GM23338 (cell line): ENCODE measurements around the gene ABI3. TPM values are rescaled to one million over a fixed set of nuclear protein-coding genes. Genes with fewer than 3 reads are reported as not detected.

Experiments used
- ATAC-seq: fragments of 200-7000 bp; cut with Tn5 transposase; 3 replicates; pipeline ENCODE4 v1.9.1; 2020
- DNase-seq: peaks from one replicate; pipeline ENCODE4 v3.0.0-alpha.2; 2015; ENCODE audit warnings: low spot score
- H2AFZ ChIP-seq: fragments of 200-600 bp; sonication (generic); 2 replicates; pipeline ENCODE4 v1.8.0; 2016; ENCODE audit warnings: antibody characterized with exemption, mild to moderate bottlenecking, moderate library complexity
- H3F3A ChIP-seq: fragments of 200-600 bp; sonication (generic); replicated peaks from 2 replicates; pipeline ENCODE4 v1.8.0; 2017; ENCODE audit warnings: antibody characterized with exemption, mixed run types, low read depth
- H3K27ac ChIP-seq: fragments of 200-600 bp; sonication (generic); 2 replicates; pipeline ENCODE4 v1.6.1; 2016; ENCODE audit warnings: low read depth
- H3K27me3 ChIP-seq: fragments of 200-600 bp; sonication (generic); 2 replicates; pipeline ENCODE4 v1.8.0; 2016; ENCODE audit warnings: mild to moderate bottlenecking, mixed run types, moderate library complexity; ENCODE audit not compliant: insufficient read depth
- H3K36me3 ChIP-seq: fragments of 200-600 bp; sonication (generic); 2 replicates; pipeline ENCODE4 v1.8.0; 2016; ENCODE audit warnings: mild to moderate bottlenecking; ENCODE audit not compliant: insufficient read depth
- H3K4me1 ChIP-seq: fragments of 200-600 bp; sonication (generic); 2 replicates; pipeline ENCODE4 v1.8.0; 2016; ENCODE audit warnings: mild to moderate bottlenecking, moderate library complexity; ENCODE audit not compliant: insufficient read depth
- H3K4me2 ChIP-seq: fragments of 200-600 bp; sonication (generic); 2 replicates; pipeline ENCODE4 v1.7.1; 2017; ENCODE audit warnings: mixed run types
- H3K4me3 ChIP-seq: fragments of 200-600 bp; sonication (generic); 2 replicates; pipeline ENCODE4 v1.6.1; 2016; ENCODE audit warnings: mixed run types
- H3K79me2 ChIP-seq: fragments of 200-600 bp; sonication (generic); replicated peaks from 2 replicates; pipeline ENCODE4 v1.8.0; 2017; ENCODE audit warnings: mild to moderate bottlenecking; ENCODE audit not compliant: insufficient read depth
- H3K9me2 ChIP-seq: fragments of 200-600 bp; sonication (generic); 2 replicates; pipeline ENCODE4 v1.8.0; 2017; ENCODE audit not compliant: insufficient read depth
- H4K20me1 ChIP-seq: fragments of 200-600 bp; sonication (generic); replicated peaks from 2 replicates; pipeline ENCODE4 v1.8.0; 2017; ENCODE audit warnings: mild to moderate bottlenecking; ENCODE audit not compliant: insufficient read depth
- H3K27ac Mint-ChIP-seq: 2 replicates; pipeline ENCODE4 v1.8.0; 2020; ENCODE audit warnings: inconsistent platforms, mild to moderate bottlenecking, moderate library complexity, mixed read lengths
- H3K27me3 Mint-ChIP-seq: 3 replicates; pipeline ENCODE4 v1.8.0; 2022; ENCODE audit warnings: low read depth, mild to moderate bottlenecking, moderate library complexity, mixed read lengths, inconsistent platforms; ENCODE audit not compliant: insufficient read depth, poor library complexity
- H3K36me3 Mint-ChIP-seq: 3 replicates; pipeline ENCODE4 v1.8.0; 2021; ENCODE audit warnings: low read depth, mild to moderate bottlenecking, inconsistent platforms, moderate library complexity, mixed read lengths
- H3K4me1 Mint-ChIP-seq: 3 replicates; pipeline ENCODE4 v1.8.0; 2020; ENCODE audit warnings: mild to moderate bottlenecking, inconsistent platforms, mixed read lengths
- H3K4me3 Mint-ChIP-seq: 3 replicates; pipeline ENCODE4 v1.8.0; 2021; ENCODE audit warnings: moderate library complexity, mild to moderate bottlenecking, inconsistent platforms, mixed read lengths
- H3K9me3 Mint-ChIP-seq: 3 replicates; pipeline ENCODE4 v1.8.0; 2020; ENCODE audit warnings: moderate library complexity, mild to moderate bottlenecking, inconsistent platforms, mixed read lengths
- CREB1 ChIP-seq: fragments of 250-450 bp; sonication (Bioruptor Pico); IDR thresholded peaks from 2 replicates; pipeline ENCODE4 v1.5.0; 2020; ENCODE audit warnings: low read depth, mild to moderate bottlenecking, moderate library complexity
- CTCF ChIP-seq, 2 experiments: fragments of 200-600 bp in 1 of 2; sonication (generic) in 1 of 2; conservative IDR thresholded peaks; 2 replicates each; pipeline versions ENCODE4 v1.5.1 to v1.6.1; 2016 to 2017; ENCODE audit warnings: antibody characterized with exemption in 2 of 2, low read depth in 2 of 2, mild to moderate bottlenecking in 2 of 2, moderate library complexity in 1 of 2
- EZH2 ChIP-seq: fragments of 200-600 bp; sonication (generic); IDR thresholded peaks from one replicate; pipeline ENCODE4 v1.8.0; 2017; ENCODE audit warnings: antibody characterized with exemption, mild to moderate bottlenecking, low read depth; ENCODE audit not compliant: unreplicated experiment
- EZH2phosphoT487 ChIP-seq: fragments of 200-600 bp; sonication (generic); IDR thresholded peaks from one replicate; pipeline ENCODE4 v1.8.1; 2018; ENCODE audit warnings: antibody characterized with exemption; ENCODE audit not compliant: unreplicated experiment
- JUNB ChIP-seq: IDR thresholded peaks from one replicate; pipeline ENCODE4 v1.6.1; 2016; ENCODE audit warnings: antibody characterized with exemption; ENCODE audit not compliant: unreplicated experiment
- NANOG ChIP-seq: IDR thresholded peaks from 2 replicates; pipeline ENCODE4 v1.6.1; 2016; ENCODE audit warnings: antibody characterized with exemption, borderline replicate concordance
- POLR2AphosphoS5 ChIP-seq: IDR thresholded peaks from 2 replicates; pipeline ENCODE4 v1.6.1; 2016; ENCODE audit warnings: antibody characterized with exemption, low read depth
- STAT1 ChIP-seq: IDR thresholded peaks from one replicate; pipeline ENCODE4 v1.6.1; 2016; ENCODE audit warnings: antibody characterized with exemption; ENCODE audit not compliant: unreplicated experiment
- ZNF114 ChIP-seq: fragments of 250-450 bp; sonication (Bioruptor Pico); IDR thresholded peaks from 2 replicates; pipeline ENCODE4 v1.5.0; 2020; ENCODE audit warnings: mild to moderate bottlenecking, moderate library complexity
- ZNF331 ChIP-seq: fragments of 250-450 bp; sonication (Bioruptor Pico); IDR thresholded peaks from 2 replicates; pipeline ENCODE4 v1.5.0; 2020; ENCODE audit warnings: low read depth, mild to moderate bottlenecking, moderate library complexity
- polyA plus RNA-seq: library from polyadenylated mRNA; unstranded; fragments of >200 nt; fragmentation: Nextera tagmentation; extraction: Ambion mirVana; gene quantifications from 2 replicates; pipeline ENCODE4 v1.2.1, GENCODE V29; 2016
- total RNA-seq: library from RNA; depleted of rRNA; stranded (reverse); fragments of >200 nt; shearing (Covaris generic); gene quantifications from 2 replicates; pipeline ENCODE4 v1.2.3, GENCODE V29; 2014
- TF ChIP-seq, protein P1 (sequence below): IDR thresholded peaks from 2 replicates; pipeline ENCODE4 v1.6.1; 2016; ENCODE audit warnings: antibody characterized with exemption
- TF ChIP-seq, protein P2 (sequence below): IDR thresholded peaks from one replicate; pipeline ENCODE4 v1.6.1; 2018; ENCODE audit warnings: antibody characterized with exemption; ENCODE audit not compliant: unreplicated experiment

ABI3 gene
- total and polyA plus RNA-seq, 2 experiments from 2014 or later, result 1.8 to 3.0 TPM

GRCh38 chr17:49219987-49220386 lies 9.5 kb downstream of the ABI3 start:
- Mint-ChIP-seq H3K27ac (no peak overlapping the region), H3K4me3 (no peak overlapping the region), H3K4me1 (peaks cover 29% of the 10 kb centered on the region), H3K9me3 (no peaks in the 10 kb centered on the region), H3K27me3 (peaks cover 33% of the 10 kb centered on the region), H3K36me3 (peaks cover 4% of the 10 kb centered on the region; the same call in 1 of the 3 replicates)
- H2AFZ ChIP-seq, result no peak overlapping the region
- H3K4me3 ChIP-seq, result no peak overlapping the region
- ATAC-seq (no peak), DNase-seq (no peak)
- no peaks in the 10 kb centered on the region for H4K20me1 ChIP-seq
- TF ChIP-seq, protein P1, sequence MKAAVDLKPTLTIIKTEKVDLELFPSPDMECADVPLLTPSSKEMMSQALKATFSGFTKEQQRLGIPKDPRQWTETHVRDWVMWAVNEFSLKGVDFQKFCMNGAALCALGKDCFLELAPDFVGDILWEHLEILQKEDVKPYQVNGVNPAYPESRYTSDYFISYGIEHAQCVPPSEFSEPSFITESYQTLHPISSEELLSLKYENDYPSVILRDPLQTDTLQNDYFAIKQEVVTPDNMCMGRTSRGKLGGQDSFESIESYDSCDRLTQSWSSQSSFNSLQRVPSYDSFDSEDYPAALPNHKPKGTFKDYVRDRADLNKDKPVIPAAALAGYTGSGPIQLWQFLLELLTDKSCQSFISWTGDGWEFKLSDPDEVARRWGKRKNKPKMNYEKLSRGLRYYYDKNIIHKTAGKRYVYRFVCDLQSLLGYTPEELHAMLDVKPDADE, result no peak
- TF ChIP-seq NANOG (no peak), ZNF114 (CRISPR knock-in tag) (no peak), STAT1 (no peak), EZH2 (no peak), ZNF331 (CRISPR knock-in tag) (no peak)
- TF ChIP-seq, protein P2, sequence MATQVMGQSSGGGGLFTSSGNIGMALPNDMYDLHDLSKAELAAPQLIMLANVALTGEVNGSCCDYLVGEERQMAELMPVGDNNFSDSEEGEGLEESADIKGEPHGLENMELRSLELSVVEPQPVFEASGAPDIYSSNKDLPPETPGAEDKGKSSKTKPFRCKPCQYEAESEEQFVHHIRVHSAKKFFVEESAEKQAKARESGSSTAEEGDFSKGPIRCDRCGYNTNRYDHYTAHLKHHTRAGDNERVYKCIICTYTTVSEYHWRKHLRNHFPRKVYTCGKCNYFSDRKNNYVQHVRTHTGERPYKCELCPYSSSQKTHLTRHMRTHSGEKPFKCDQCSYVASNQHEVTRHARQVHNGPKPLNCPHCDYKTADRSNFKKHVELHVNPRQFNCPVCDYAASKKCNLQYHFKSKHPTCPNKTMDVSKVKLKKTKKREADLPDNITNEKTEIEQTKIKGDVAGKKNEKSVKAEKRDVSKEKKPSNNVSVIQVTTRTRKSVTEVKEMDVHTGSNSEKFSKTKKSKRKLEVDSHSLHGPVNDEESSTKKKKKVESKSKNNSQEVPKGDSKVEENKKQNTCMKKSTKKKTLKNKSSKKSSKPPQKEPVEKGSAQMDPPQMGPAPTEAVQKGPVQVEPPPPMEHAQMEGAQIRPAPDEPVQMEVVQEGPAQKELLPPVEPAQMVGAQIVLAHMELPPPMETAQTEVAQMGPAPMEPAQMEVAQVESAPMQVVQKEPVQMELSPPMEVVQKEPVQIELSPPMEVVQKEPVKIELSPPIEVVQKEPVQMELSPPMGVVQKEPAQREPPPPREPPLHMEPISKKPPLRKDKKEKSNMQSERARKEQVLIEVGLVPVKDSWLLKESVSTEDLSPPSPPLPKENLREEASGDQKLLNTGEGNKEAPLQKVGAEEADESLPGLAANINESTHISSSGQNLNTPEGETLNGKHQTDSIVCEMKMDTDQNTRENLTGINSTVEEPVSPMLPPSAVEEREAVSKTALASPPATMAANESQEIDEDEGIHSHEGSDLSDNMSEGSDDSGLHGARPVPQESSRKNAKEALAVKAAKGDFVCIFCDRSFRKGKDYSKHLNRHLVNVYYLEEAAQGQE, result no peak
- 0 out of 2 replicates have a peak, but pooled peaks cover 6% of the 10 kb centered on the region for H3F3A ChIP-seq
- H3K9me2 ChIP-seq, result no peaks in the 10 kb centered on the region
- H3K4me1 ChIP-seq, result peaks cover 20% of the 10 kb centered on the region
- H3K36me3 ChIP-seq, result no peaks in the 10 kb centered on the region; the same call in 1 of the 2 replicates
- H3K4me2 ChIP-seq, result no peak overlapping the region
- H3K79me2 ChIP-seq, result no peaks in the 10 kb centered on the region
- H3K27ac ChIP-seq, result no peak overlapping the region
- peaks cover 30% of the 10 kb centered on the region for H3K27me3 ChIP-seq

DNA sequence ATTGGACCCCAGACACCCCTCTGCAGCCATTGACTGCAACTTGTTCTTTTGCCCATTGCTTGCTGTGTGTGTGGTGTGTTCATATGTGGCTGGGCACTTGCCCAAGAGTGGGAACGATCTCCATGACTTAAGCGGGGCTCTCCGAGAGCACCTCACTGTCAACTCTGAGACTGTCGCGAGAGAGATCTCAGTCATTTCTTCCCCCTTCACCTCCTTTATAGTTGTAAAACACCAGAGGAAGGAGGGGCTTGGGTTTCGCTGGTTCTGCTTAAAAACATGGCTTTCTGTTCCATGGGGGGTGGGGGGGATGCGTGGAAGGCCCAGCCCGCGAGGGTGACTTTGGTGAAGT lies 12.6 kb downstream of the ABI3 start:
- Histone ChIP-seq H3K79me2 (no peaks in the 10 kb centered on the region), H2AFZ (no peak overlapping the region), H3K4me1 (peaks cover 18% of the 10 kb centered on the region), H3K9me2 (no peaks in the 10 kb centered on the region), H3K27me3 (peaks cover 60% of the 10 kb centered on the region), H3K36me3 (no peaks in the 10 kb centered on the region; the same call in 1 of the 2 replicates), H3K27ac (no peak overlapping the region), H3F3A (0 out of 2 replicates have a peak, but pooled peaks cover 6% of the 10 kb centered on the region), H3K4me2 (peak overlapping the region; percentile 92), H4K20me1 (no peaks in the 10 kb centered on the region), H3K4me3 (peak overlapping the region; percentile 70)
- H3K36me3 Mint-ChIP-seq, result peaks cover 3% of the 10 kb centered on the region; the same call in 1 of the 3 replicates
- ATAC-seq (no peak), DNase-seq (no peak)
- no peaks in the 10 kb centered on the region for H3K9me3 Mint-ChIP-seq
- H3K27me3 Mint-ChIP-seq, result peaks cover 54% of the 10 kb centered on the region
- no peak overlapping the region for H3K27ac Mint-ChIP-seq
- peaks cover 22% of the 10 kb centered on the region for H3K4me1 Mint-ChIP-seq
- peak overlapping the region; percentile 73 for H3K4me3 Mint-ChIP-seq
- no peak for TF ChIP-seq STAT1
- TF ChIP-seq CTCF (conservative IDR thresholded peaks at IDR 0.05; ENCODE audit: low read depth in 2 of 2), result no peak
- no peak for TF ChIP-seq EZH2phosphoT487
- TF ChIP-seq ZNF114 (CRISPR knock-in tag), result no peak
- TF ChIP-seq, protein P1, result no peak
- no peak for TF ChIP-seq CREB1 (CRISPR knock-in tag)
- no peak for TF ChIP-seq EZH2
- no peak for TF ChIP-seq POLR2AphosphoS5
- TF ChIP-seq NANOG, result no peak
- no peak for TF ChIP-seq ZNF331 (CRISPR knock-in tag)
- TF ChIP-seq JUNB, result no peak
